DND-41 (cell line): ENCODE data around the gene FOXN3.

Experiments used
- ATAC-seq: fragments of 200-7000 bp; cut with Tn5 transposase; 3 replicates; pipeline ENCODE4 v1.9.1; 2021; ENCODE audit warnings: low read depth; ENCODE audit not compliant: insufficient read depth
- DNase-seq: peaks from one replicate; pipeline ENCODE4 v3.0.0-alpha.2; 2020
- H2AFZ ChIP-seq: 2 replicates; pipeline ENCODE4 v1.6.0; 2012; ENCODE audit warnings: low read depth, low read length
- H3K27ac ChIP-seq: 2 replicates; pipeline ENCODE4 v1.5.1; 2012; ENCODE audit warnings: low read length, inconsistent platforms
- H3K27me3 ChIP-seq: fragments of 200-600 bp; sonication (generic); 2 replicates; pipeline ENCODE4 v1.6.0; 2012; ENCODE audit warnings: low read length, mild to moderate bottlenecking, inconsistent platforms; ENCODE audit not compliant: insufficient read depth, poor library complexity
- H3K36me3 ChIP-seq: 2 replicates; pipeline ENCODE4 v1.5.1; 2012; ENCODE audit warnings: low read length, inconsistent platforms; ENCODE audit not compliant: insufficient read depth
- H3K4me1 ChIP-seq: 2 replicates; pipeline ENCODE4 v1.5.1; 2012; ENCODE audit warnings: mild to moderate bottlenecking, low read length; ENCODE audit not compliant: insufficient read depth
- H3K4me2 ChIP-seq: 2 replicates; pipeline ENCODE4 v1.6.0; 2012; ENCODE audit warnings: mild to moderate bottlenecking, moderate library complexity, low read length, inconsistent platforms; ENCODE audit not compliant: insufficient read depth
- H3K4me3 ChIP-seq, 2 experiments: fragments of 200-600 bp in 1 of 2; shearing (Covaris generic) in 1 of 2; 2 replicates each; pipeline ENCODE4 v1.5.1; 2012 to 2016; ENCODE audit warnings: inconsistent platforms in 2 of 2, low read length in 2 of 2, mild to moderate bottlenecking in 2 of 2, low read depth in 1 of 2, moderate library complexity in 1 of 2
- H3K79me2 ChIP-seq: 2 replicates; pipeline ENCODE4 v1.6.0; 2012; ENCODE audit warnings: low read length, inconsistent platforms; ENCODE audit not compliant: insufficient read depth
- H3K9ac ChIP-seq: 2 replicates; pipeline ENCODE4 v1.6.0; 2012; ENCODE audit warnings: low read depth, mild to moderate bottlenecking, inconsistent platforms, low read length, moderate library complexity
- H3K9me3 ChIP-seq: 2 replicates; pipeline ENCODE4 v1.5.1; 2012; ENCODE audit warnings: low read length, moderate library complexity, mild to moderate bottlenecking, inconsistent platforms; ENCODE audit not compliant: insufficient read depth, severe bottlenecking
- H4K20me1 ChIP-seq: 2 replicates; pipeline ENCODE4 v1.6.0; 2012; ENCODE audit warnings: low read length; ENCODE audit not compliant: insufficient read depth
- CTCF ChIP-seq: IDR thresholded peaks from 2 replicates; pipeline ENCODE4 v1.5.1; 2012; ENCODE audit warnings: borderline replicate concordance, low read length, moderate library complexity, mild to moderate bottlenecking; ENCODE audit not compliant: poor library complexity, severe bottlenecking; ENCODE audit errors: extremely low read depth
- EZH2 ChIP-seq: IDR thresholded peaks from 3 replicates; pipeline ENCODE4 v1.6.1; 2012; ENCODE audit warnings: borderline replicate concordance, low read depth, mild to moderate bottlenecking, moderate library complexity, low read length, inconsistent platforms; ENCODE audit not compliant: severe bottlenecking

The FOXN3 gene

GRCh38 chr14:89325959-89326358, 91.1 kb downstream of the FOXN3 start:
- H3K36me3 ChIP-seq, result peaks cover 32% of the 10 kb centered on the region
- no peak for ATAC-seq
- TF ChIP-seq EZH2, result no peak
- no peak for TF ChIP-seq CTCF
- DNase-seq, result no peak
- no peaks in the 10 kb centered on the region for H3K9me3 ChIP-seq
- H3K9ac ChIP-seq, result no peak overlapping the region
- peaks cover 57% of the 10 kb centered on the region for H4K20me1 ChIP-seq
- no peak overlapping the region for H2AFZ ChIP-seq
- no peak overlapping the region for H3K4me3 ChIP-seq
- H3K27me3 ChIP-seq, result no peaks in the 10 kb centered on the region
- H3K4me2 ChIP-seq, result no peak overlapping the region
- peaks cover 91% of the 10 kb centered on the region for H3K79me2 ChIP-seq
- H3K27ac ChIP-seq, result 0 out of 2 replicates have a peak overlapping the region, but pooled peaks have one; percentile 41
- peaks cover 21% of the 10 kb centered on the region for H3K4me1 ChIP-seq

GRCh38 chr14:89325299-89325883, 91.6 kb downstream of the FOXN3 start:
- Histone ChIP-seq H2AFZ (no peak overlapping the region), H3K4me2 (no peak overlapping the region), H3K27me3 (no peaks in the 10 kb centered on the region), H3K4me3 (no peak overlapping the region), H3K79me2 (peaks cover 91% of the 10 kb centered on the region), H3K9me3 (no peaks in the 10 kb centered on the region), H4K20me1 (peaks cover 52% of the 10 kb centered on the region), H3K9ac (no peak overlapping the region), H3K36me3 (peaks cover 27% of the 10 kb centered on the region), H3K4me1 (peaks cover 21% of the 10 kb centered on the region), H3K27ac (0 out of 2 replicates have a peak overlapping the region, but pooled peaks have one; percentile 41)
- no peak for DNase-seq
- no peak for TF ChIP-seq CTCF
- no peak for TF ChIP-seq EZH2
- ATAC-seq, result no peak

- Histone ChIP-seq H3K79me2 (peaks cover 91% of the 10 kb centered on the region), H3K9me3 (peaks cover 4% of the 10 kb centered on the region), H2AFZ (no peak overlapping the region), H3K36me3 (peaks cover 32% of the 10 kb centered on the region), H3K27me3 (no peaks in the 10 kb centered on the region), H3K9ac (no peak overlapping the region), H4K20me1 (peaks cover 48% of the 10 kb centered on the region), H3K4me1 (peaks cover 21% of the 10 kb centered on the region), H3K4me2 (no peak overlapping the region), H3K4me3 (no peak overlapping the region), H3K27ac (no peak overlapping the region)
- DNase-seq (peak; percentile 57), ATAC-seq (peak; percentile 90)
- TF ChIP-seq CTCF (no peak), EZH2 (no peak)
Measured at GRCh38 chr14:89324501-89325298, 92.3 kb downstream of the FOXN3 start.
